Left renal cortex interstitium (tissue), 4 donors: ENCODE measurements around the gene TUBB2A. TPM values are rescaled to one million over a fixed set of nuclear protein-coding genes. Genes with fewer than 3 reads are reported as not detected.

ENCODE experiments used
- DNase-seq, 4 donors: peaks; one replicate each; pipeline ENCODE4 v3.0.0-alpha.2; 2013; ENCODE audit warnings: low read depth in 4 of 4, low spot score in 2 of 4, missing footprints in 1 of 4
- polyA plus RNA-seq, 4 donors: library from polyadenylated mRNA; unstranded; fragments of 120-200 nt; gene quantifications; one replicate each; pipeline ENCODE4 v1.2.1, GENCODE V29; 2013; ENCODE audit not compliant: insufficient read length in 4 of 4

The TUBB2A gene
- polyA plus RNA-seq, 4 donors: 57.4 to 84.6 (median 60.1) TPM

GRCh38 chr6:3125815-3126214 lies 31.5 kb downstream of the TUBB2A start:
- DNase-seq: no peak

DNA sequence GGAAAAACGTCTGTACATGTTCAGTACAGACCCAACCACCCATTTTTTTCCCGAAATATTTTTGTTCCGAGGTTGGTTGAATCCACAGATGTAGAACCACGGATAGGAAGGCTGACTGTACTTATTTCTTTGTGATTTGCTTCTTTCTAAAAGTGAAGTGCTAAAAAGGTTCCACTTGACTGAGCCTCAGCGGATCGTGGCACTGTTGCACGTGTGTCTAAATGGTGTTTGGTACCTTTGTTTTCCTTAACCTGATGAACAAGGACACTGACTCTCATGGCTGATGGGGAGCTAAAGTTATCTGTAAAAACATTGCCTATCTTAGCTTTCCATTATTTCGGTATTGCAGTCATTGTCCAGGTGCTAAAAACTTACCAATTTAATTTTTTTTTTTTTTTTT lies 32.7 kb downstream of the TUBB2A start:
- no peak for DNase-seq

- DNase-seq: no peak
Measured at GRCh38 chr6:3122823-3123182, 34.5 kb downstream of the TUBB2A start.

DNA sequence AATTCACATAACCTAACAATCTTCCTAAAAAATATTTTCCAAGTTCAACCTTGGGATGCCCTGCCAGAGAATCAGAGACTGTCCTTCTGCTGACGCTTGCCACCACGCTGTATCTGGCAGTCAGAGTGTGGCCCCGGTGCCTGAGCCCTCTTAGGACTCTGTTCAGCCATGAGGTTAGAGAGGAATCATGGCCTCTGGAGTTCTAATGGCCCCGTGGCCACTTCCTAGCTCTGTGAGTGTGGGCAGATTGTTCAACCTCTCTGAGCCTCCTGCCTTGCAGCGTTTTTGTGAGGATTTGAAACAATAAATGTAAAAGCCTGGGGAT lies 36.6 kb downstream of the TUBB2A start:
- DNase-seq: no peak

DNA sequence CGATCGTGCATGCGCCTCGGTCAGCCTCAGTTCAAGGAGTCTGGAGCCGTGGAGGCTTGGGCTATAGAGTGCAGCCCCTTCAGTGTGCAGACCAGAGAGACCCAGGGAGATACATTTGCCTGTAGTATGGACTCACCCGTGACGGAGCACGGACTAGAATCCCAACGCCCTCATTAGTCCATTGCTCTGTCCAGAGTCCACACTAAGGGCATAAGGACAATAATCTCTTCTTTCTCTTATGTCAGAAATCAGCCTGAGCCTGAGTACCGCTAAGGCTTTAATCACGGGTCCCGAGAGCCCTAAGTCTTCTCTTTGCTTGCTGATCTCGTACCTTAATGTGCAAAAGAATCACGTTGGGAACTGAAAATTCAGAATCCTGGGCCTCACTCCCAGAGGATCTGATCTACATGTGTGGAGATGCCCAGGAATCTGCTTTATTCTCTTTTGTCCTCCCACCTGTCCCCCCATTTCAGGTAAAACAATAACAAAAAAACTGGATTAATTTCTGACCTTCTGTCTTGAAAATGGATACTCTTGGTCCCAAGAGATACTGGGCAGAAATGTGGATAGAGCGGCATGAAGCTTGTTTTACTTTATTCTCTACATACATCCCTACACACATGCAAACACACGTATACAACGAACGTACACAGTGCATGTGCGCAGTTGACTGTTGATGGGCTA lies 38.2 kb downstream of the TUBB2A start:
- DNase-seq: peak; percentile 34 to 59 (median 46)

- DNase-seq: peak; percentile 88 to 94 (median 90)
Measured at GRCh38 chr6:3118353-3119039, 38.8 kb downstream of the TUBB2A start, which contains the start of gene BPHL. Gene BPHL, plus strand, starts transcription at chr6:3118711. Its CDS starts 30 bp downstream, at chr6:3118741.

GRCh38 chr6:3117912-3118352 lies 39.4 kb downstream of the TUBB2A start:
- DNase-seq: no peak

- no peak for DNase-seq
Measured at GRCh38 chr6:3114377-3114776, 43.0 kb downstream of the TUBB2A start.

- DNase-seq: no peak
Measured at GRCh38 chr6:3109761-3110160, 47.6 kb downstream of the TUBB2A start.

DNA sequence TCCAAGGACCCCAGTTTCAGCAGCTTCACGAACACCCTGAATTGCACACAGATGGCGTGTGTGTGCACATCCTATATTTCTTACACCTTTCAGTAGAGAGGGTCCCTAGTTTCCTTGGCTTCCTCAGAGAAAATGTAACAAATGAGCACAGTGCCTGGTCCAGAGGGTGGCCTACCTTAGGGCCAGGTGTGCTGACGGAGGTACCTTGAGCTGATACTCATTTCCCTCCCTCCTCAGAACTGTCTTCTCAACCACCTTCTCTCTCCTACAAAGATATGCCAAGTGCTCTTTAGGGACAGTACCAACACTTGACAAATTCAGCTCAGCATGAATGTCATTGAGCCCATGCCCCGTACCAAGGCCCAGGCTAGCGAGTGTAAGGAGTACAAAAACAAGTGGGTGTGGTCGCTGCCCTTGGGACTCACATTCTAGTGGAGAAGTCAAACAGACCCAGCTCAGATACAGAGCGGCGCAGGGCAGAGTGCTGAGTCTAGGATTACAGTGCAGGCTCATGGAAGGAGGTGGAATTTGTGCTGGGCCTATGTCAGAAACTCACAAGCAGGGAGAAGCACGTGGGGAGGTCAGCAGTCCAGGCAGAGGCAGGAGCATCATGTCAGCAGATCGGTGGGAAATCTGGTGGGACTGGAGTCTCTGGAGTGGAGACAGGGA lies 48.5 kb downstream of the TUBB2A start:
- DNase-seq: no peak

Other genes starting within 250 kb of the TUBB2A start
- 10 to 100 TPM; 85.8 to 89.4 (median 88.3) TPM for gene SERPINB6, start 186.0 kb downstream of the TUBB2A start, polyA plus RNA-seq
- 10 to 100 TPM; 51.9 to 80.3 (median 61.5) TPM for gene NQO2, start 157.7 kb downstream of the TUBB2A start, polyA plus RNA-seq
- gene RIPK1, start 89.0 kb downstream of the TUBB2A start, polyA plus RNA-seq: 10 to 100 TPM; 23.9 to 24.9 (median 24.8) TPM
- gene BPHL, start 38.8 kb downstream of the TUBB2A start, polyA plus RNA-seq: 10 to 100 TPM; 47.3 to 74.9 (median 68.2) TPM
- 100 to 1,000 TPM; 113 to 146 (median 120) TPM for gene TUBB2B, start 70.1 kb upstream of the TUBB2A start, polyA plus RNA-seq
- 10 to 100 TPM; 16.2 to 24.0 (median 22.4) TPM for gene PSMG4, start 101.4 kb upstream of the TUBB2A start, polyA plus RNA-seq